Motor neuron (in vitro differentiated cells): Measurements from ENCODE around the gene LASP1NB.
"Not testable (repeated sequence)": the region's sequence is repeated elsewhere in the genome, so short reads cannot be mapped to it uniquely, and the experiment has no call there.

Experiments
- ATAC-seq, 8 experiments: fragments of 200-7000 bp; cut with Tn5 transposase; replicated peaks in 6 of 8; 2 replicates each; pipeline ENCODE4 v1.8.0; 2021; ENCODE audit warnings: mild to moderate bottlenecking in 8 of 8, moderate library complexity in 8 of 8
- H3K27ac ChIP-seq, 2 donors: fragments of 250-450 bp; sonication (Bioruptor Pico); 2 replicates each; pipeline ENCODE4 v1.9.0; 2021; ENCODE audit warnings: antibody characterized with exemption in 2 of 2, mild to moderate bottlenecking in 2 of 2, moderate library complexity in 1 of 2
- H3K4me1 ChIP-seq, 2 donors: fragments of 250-450 bp; sonication (Bioruptor Pico); replicated peaks in 1 of 2; 2 replicates each; pipeline ENCODE4 v1.6.1; 2021; ENCODE audit warnings: antibody characterized with exemption in 2 of 2, mild to moderate bottlenecking in 2 of 2, moderate library complexity in 1 of 2
- H3K4me3 ChIP-seq, 5 donors: fragments of 250-450 bp; sonication (Bioruptor Pico); 2 replicates each; pipeline ENCODE4 v1.9.0; 2021; ENCODE audit warnings: antibody characterized with exemption in 5 of 5, mild to moderate bottlenecking in 5 of 5, moderate library complexity in 4 of 5
- WGBS, 10 experiments: fragments of 450-650 bp; shearing (Covaris generic); methylation state at CpG; one replicate each; pipeline ENCODE4 v1.0.0; 2022; 5-methylcytosine and 5-hydroxymethylcytosine counted together
- in situ Hi-C, 9 experiments: fragments of 400-800 bp; cut with MboI; loops; one replicate each; pipeline ENCODE4 v1.15.0; 2021; ENCODE audit warnings: low sequenced_read_pairs in 9 of 9, low pct_unique_long_range_greater_than_20kb in 2 of 9; ENCODE audit not compliant: unreplicated experiment in 9 of 9

The LASP1NB gene

DNA sequence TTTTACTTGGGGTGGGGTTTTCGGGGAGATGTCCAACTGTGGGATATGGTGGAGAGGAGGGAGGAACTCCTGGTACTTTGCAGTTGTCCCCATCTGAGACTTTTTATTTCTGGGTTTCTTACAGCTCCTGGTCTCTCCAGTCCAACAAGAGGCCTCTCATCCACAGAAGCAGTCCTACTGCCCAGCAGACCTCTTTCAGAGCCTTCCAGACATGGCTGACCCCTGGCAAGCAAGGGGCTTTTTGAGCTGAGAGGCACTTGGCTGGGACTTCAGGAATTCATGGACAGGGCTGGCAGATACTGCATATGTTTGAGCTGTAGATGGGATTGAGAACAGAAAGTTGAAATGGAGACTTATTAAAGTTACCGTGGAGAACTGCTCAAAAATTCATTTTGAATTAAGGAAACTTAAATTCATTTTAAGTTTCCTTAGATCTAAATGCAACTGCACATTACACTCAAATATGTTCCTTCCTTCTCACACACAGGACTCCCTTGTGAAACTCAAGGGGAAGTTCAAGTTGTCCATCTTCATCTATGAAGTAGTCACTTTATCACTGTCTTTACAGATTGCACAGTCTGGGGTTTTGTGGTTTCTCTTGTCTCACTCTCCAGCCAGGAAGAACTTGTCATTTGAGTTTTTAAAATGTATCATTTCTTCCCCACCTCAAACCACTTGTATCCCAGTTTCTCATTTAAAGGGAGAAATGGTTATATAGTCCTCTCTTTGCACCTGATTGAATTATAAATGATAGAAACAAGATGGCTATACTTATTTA lies 1.1 kb downstream of the LASP1NB start:
- in situ Hi-C loops: no loop called here
- H3K4me3 ChIP-seq: peak overlapping the region in 4 of 5 donors; percentile 33 to 49 (median 46)
- no peak overlapping the region for H3K27ac ChIP-seq
- H3K4me1 ChIP-seq: peaks cover 3 to 17% of the 10 kb centered on the region in 2 donors
- WGBS, 10 experiments: 17 to 100% (median 78%) methylated on average over 1 to 2 of the region's 2 CpGs; no CpG with 5 or more reads in 2 of the 10 experiments
- no peak for ATAC-seq

- H3K27ac ChIP-seq, H3K4me3 ChIP-seq, in situ Hi-C loops, H3K4me1 ChIP-seq, ATAC-seq: not testable (repeated sequence)
- no CpG with 5 or more reads among the region's 36 CpGs for WGBS, 10 experiments
These were observed 5.4 kb downstream of the LASP1NB start for GRCh38 chr17:38930782-38931181.

DNA sequence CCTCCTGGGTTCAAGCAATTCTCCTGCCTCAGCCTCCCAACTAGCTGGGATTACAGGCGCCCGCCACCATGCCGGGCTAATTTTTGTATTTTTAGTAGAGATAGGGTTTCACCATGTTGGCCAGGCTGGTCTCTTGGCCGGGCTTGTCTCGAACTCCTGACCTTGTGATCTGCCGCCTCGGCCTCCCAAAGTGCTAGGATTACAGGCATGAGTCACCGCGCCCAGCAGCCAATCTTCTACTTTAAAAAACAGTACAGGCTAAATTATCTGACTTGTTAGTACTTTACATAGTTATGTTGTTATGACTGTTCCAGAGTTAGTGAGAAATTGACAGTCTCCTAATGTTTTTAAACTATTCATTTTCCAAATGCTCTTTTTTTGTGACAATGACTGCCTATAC lies 8.5 kb downstream of the LASP1NB start:
- in situ Hi-C loops, H3K4me1 ChIP-seq: not testable (repeated sequence)

GRCh38 chr17:38939987-38940386 lies 14.6 kb downstream of the LASP1NB start:
- H3K27ac ChIP-seq: no peak overlapping the region
- no peak for ATAC-seq
- in situ Hi-C loops: no loop called here
- H3K4me1 ChIP-seq: peaks cover 6 to 11% of the 10 kb centered on the region in 2 donors
- no peak overlapping the region for H3K4me3 ChIP-seq

More for the DNA sequence above, 8.5 kb downstream of the LASP1NB start:
- H3K4me3 ChIP-seq, H3K27ac ChIP-seq, ATAC-seq: not testable (repeated sequence)
- 85 to 100% (median 90%) methylated on average over 2 to 9 of the region's 9 CpGs; no CpG with 5 or more reads in 3 of the 10 experiments for WGBS, 10 experiments

- no peak overlapping the region for H3K4me3 ChIP-seq
- peak in 7 of 8 experiments; percentile 38 to 69 (median 57) for ATAC-seq
- H3K27ac ChIP-seq: no peak overlapping the region
- peaks cover 6 to 11% of the 10 kb centered on the region in 2 donors for H3K4me1 ChIP-seq
- WGBS, 10 experiments: 50 to 100% (median 76%) methylated on average over 1 of the region's 1 CpG; no CpG with 5 or more reads in 4 of the 10 experiments
- in situ Hi-C loops: no loop called here
These were observed 15.0 kb downstream of the LASP1NB start for GRCh38 chr17:38940404-38940803.

- Histone ChIP-seq H3K4me3 (no peak overlapping the region), H3K4me1 (peaks cover 6 to 11% of the 10 kb centered on the region in 2 donors), H3K27ac (no peak overlapping the region)
- WGBS, 10 experiments: 0 to 85% (median 39%) methylated on average over 2 to 4 of the region's 4 CpGs; no CpG with 5 or more reads in 2 of the 10 experiments
- peak in 3 of 8 experiments; percentile 30 to 60 (median 50) for ATAC-seq
- in situ Hi-C loops: no loop called here
These were observed 17.4 kb downstream of the LASP1NB start for GRCh38 chr17:38942696-38943334.

- peaks cover 2 to 9% of the 10 kb centered on the region in 2 donors for H3K4me1 ChIP-seq
- H3K27ac ChIP-seq: no peak overlapping the region
- no peak for ATAC-seq
- H3K4me3 ChIP-seq: no peak overlapping the region
- 50 to 100% (median 72%) methylated on average over 1 to 8 of the region's 8 CpGs for WGBS, 10 experiments
- in situ Hi-C loops: no loop called here
These were observed 18.2 kb downstream of the LASP1NB start for GRCh38 chr17:38943607-38944006.

DNA sequence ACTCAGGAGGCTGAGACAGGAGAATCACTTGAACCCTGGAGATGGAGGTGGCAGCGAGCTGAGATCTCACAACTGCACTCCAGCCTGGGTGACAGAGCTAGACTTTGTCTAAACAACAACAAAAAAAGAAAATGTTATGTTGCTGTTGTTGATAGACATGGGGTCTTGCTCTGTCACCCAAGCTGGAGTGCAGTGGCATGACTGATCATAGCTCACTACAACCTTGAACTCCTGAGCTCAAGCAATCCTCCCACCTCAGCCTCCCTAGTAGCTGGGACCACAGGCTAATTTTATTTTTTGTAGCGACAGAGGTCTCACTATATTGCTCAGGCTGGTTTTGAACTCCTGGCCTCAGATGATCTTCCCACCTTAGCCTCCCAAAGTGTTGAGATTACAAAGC lies 21.8 kb downstream of the LASP1NB start:
- 83 to 100% (median 100%) methylated on average over 1 to 2 of the region's 2 CpGs; no CpG with 5 or more reads in 6 of the 10 experiments for WGBS, 10 experiments
- H3K4me1 ChIP-seq: peaks cover 0 to 2% of the 10 kb centered on the region in 2 donors
- ATAC-seq: no peak
- in situ Hi-C loops: no loop called here
- no peak overlapping the region for H3K27ac ChIP-seq
- H3K4me3 ChIP-seq: no peak overlapping the region

DNA sequence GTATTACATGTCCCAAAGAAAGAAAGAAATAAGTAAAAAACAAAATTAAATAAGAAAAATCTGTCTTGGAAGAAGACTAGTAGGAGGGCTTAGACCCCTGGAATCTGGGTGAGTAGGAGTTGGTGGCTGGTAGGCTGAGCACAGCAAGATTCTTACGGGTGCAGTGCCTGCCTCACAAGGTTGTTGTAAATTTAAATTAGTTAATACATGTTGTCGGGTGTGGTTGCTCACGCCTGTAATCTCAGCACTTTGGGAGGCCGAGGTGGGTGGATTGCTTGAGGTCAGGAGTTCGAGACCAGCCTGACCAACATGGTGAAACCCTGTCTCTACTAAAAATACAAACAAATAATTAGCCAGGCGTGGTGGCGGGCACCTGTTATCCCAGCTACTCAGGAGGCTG lies 28.4 kb downstream of the LASP1NB start:
- H3K4me1 ChIP-seq, ATAC-seq, H3K4me3 ChIP-seq, H3K27ac ChIP-seq, in situ Hi-C loops: not testable (repeated sequence)
- WGBS, 10 experiments: 48 to 100% (median 82%) methylated on average over 2 to 7 of the region's 7 CpGs; no CpG with 5 or more reads in 1 of the 10 experiments

GRCh38 chr17:38958326-38958725 lies 32.9 kb downstream of the LASP1NB start:
- in situ Hi-C loops: no loop called here
- WGBS, 10 experiments: 0 to 38% (median 10%) methylated on average over 1 of the region's 1 CpG; no CpG with 5 or more reads in 1 of the 10 experiments
- H3K27ac ChIP-seq: no peak overlapping the region
- H3K4me3 ChIP-seq: no peak overlapping the region
- no peak for ATAC-seq
- no peaks in the 10 kb centered on the region for H3K4me1 ChIP-seq

DNA sequence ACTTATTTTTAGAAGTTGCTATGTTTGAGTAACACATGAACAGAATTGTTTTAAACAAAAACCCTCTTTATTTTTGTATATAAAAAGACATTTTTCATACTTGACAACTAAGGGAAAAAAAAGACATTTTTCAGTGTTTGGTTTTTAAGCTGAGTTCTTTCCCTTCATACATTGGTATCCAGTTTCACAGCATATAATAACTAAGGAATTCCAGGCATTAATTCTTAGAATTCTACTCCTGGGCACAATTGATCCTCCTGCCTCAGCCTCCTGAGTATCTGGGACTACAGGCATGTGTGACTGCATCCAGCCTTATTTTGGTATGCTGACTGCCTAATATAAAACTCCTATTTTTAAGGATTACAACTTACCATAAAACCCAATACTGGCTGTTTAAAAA lies 33.3 kb downstream of the LASP1NB start:
- H3K4me1 ChIP-seq: no peaks in the 10 kb centered on the region
- H3K27ac ChIP-seq: no peak overlapping the region
- in situ Hi-C loops: no loop called here
- ATAC-seq: peak in 1 of 8 experiments; percentile 39
- H3K4me3 ChIP-seq: no peak overlapping the region

DNA sequence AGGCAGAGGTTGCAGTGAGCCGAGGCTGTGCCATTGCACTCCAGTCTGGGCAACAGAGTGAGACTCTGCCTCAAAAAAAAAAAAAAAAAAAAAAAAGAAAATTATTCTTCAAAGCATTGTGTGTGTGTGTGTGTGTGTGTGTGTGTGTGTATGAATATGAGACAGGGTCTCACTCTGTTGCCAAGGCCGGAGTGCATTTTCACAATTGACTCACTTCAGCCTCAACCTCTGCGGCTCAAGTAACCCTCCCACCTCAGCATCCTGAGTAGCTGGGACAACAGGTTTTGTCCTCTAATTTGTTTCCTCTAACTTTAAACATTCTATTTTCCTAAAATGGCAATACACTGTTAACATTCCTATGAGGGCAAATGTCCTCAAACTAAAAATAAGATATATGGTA lies 34.1 kb downstream of the LASP1NB start:
- in situ Hi-C loops: no loop called here
- no peak overlapping the region for H3K4me3 ChIP-seq
- no peak for ATAC-seq
- H3K27ac ChIP-seq: no peak overlapping the region
- 67 to 100% (median 88%) methylated on average over 1 to 3 of the region's 3 CpGs; no CpG with 5 or more reads in 4 of the 10 experiments for WGBS, 10 experiments
- H3K4me1 ChIP-seq: no peaks in the 10 kb centered on the region

GRCh38 chr17:38960402-38960801 lies 35.0 kb downstream of the LASP1NB start:
- WGBS, 10 experiments: 88 to 100% (median 93%) methylated on average over 1 to 5 of the region's 5 CpGs; no CpG with 5 or more reads in 1 of the 10 experiments
- in situ Hi-C loops: no loop called here

More at GRCh38 chr17:38960402-38960801, 35.0 kb downstream of the LASP1NB start:
- H3K4me3 ChIP-seq: no peak overlapping the region
- no peak overlapping the region for H3K27ac ChIP-seq
- ATAC-seq: no peak
- no peaks in the 10 kb centered on the region for H3K4me1 ChIP-seq
